ENCODE results near the gene LACTBL1. TPM values are rescaled to one million over a fixed set of nuclear protein-coding genes. Genes with fewer than 3 reads are reported as not detected.
"Not testable (repeated sequence)": the region's sequence is repeated elsewhere in the genome, so short reads cannot be mapped to it uniquely, and the experiment has no call there.

Gene LACTBL1
- total RNA-seq, 1 donor from 2014 or later, result not detected

GRCh38 chr1:22976461-22977243, 4.0 kb upstream of the LACTBL1 start:
- DNase-seq (ENCODE audit: low spot score), result peak; percentile 59

- no peak for DNase-seq (ENCODE audit: low spot score)
Measured at GRCh38 chr1:22976127-22976460, 3.4 kb upstream of the LACTBL1 start.

- DNase-seq (ENCODE audit: low spot score), result no peak
Measured at GRCh38 chr1:22975694-22976093, 3.0 kb upstream of the LACTBL1 start.

- no peak for DNase-seq (ENCODE audit: low spot score)
Measured at GRCh38 chr1:22971611-22972405, 858 bp downstream of the LACTBL1 start.

- no peak for DNase-seq (ENCODE audit: low spot score)
Measured at GRCh38 chr1:22971161-22971560, 1.5 kb downstream of the LACTBL1 start.

- DNase-seq (ENCODE audit: low spot score), result no peak
Measured at GRCh38 chr1:22970096-22970495, 2.6 kb downstream of the LACTBL1 start.

GRCh38 chr1:22969304-22969709, 3.4 kb downstream of the LACTBL1 start:
- DNase-seq (ENCODE audit: low spot score), result peak; percentile 21

GRCh38 chr1:22967833-22968232, 4.8 kb downstream of the LACTBL1 start:
- no peak for DNase-seq (ENCODE audit: low spot score)

GRCh38 chr1:22966309-22966708, 6.4 kb downstream of the LACTBL1 start:
- no peak for DNase-seq (ENCODE audit: low spot score)

- DNase-seq (ENCODE audit: low spot score), result no peak
Measured at GRCh38 chr1:22963044-22963677, 9.5 kb downstream of the LACTBL1 start.

GRCh38 chr1:22962558-22962957, 10.1 kb downstream of the LACTBL1 start:
- DNase-seq (ENCODE audit: low spot score), result no peak

- no peak for DNase-seq (ENCODE audit: low spot score)
Measured at GRCh38 chr1:22959545-22960360, 12.9 kb downstream of the LACTBL1 start.

GRCh38 chr1:22958556-22958955, 14.1 kb downstream of the LACTBL1 start:
- no peak for DNase-seq (ENCODE audit: low spot score)

GRCh38 chr1:22957066-22957465, 15.6 kb downstream of the LACTBL1 start:
- DNase-seq (ENCODE audit: low spot score), result no peak

GRCh38 chr1:22955146-22955545, 17.5 kb downstream of the LACTBL1 start:
- DNase-seq (ENCODE audit: low spot score), result no peak

- DNase-seq (ENCODE audit: low spot score), result no peak
Measured at GRCh38 chr1:22953740-22954141, 18.9 kb downstream of the LACTBL1 start.

GRCh38 chr1:22953057-22953739, 19.5 kb downstream of the LACTBL1 start:
- no peak for DNase-seq (ENCODE audit: low spot score)

GRCh38 chr1:22952694-22953056, 20.0 kb downstream of the LACTBL1 start:
- DNase-seq (ENCODE audit: low spot score), result no peak

- DNase-seq (ENCODE audit: low spot score), result no peak
Measured at GRCh38 chr1:22951796-22952195, 20.9 kb downstream of the LACTBL1 start.

- no peak for DNase-seq (ENCODE audit: low spot score)
Measured at GRCh38 chr1:22949822-22950331, 22.8 kb downstream of the LACTBL1 start.

- not testable (repeated sequence) for DNase-seq (ENCODE audit: low spot score)
Measured at GRCh38 chr1:22945171-22945570, 27.5 kb downstream of the LACTBL1 start.
